Esophagus squamous epithelium (tissue), 5 donors: ENCODE measurements around the gene MORN5. TPM values are rescaled to one million over a fixed set of nuclear protein-coding genes. Genes with fewer than 3 reads are reported as not detected.
"Not testable (repeated sequence)": the region's sequence is repeated elsewhere in the genome, so short reads cannot be mapped to it uniquely, and the experiment has no call there.

Source experiments
- DNase-seq: peaks from one replicate; lab custom pipeline; 2025; lab: John Stamatoyannopoulos, UW
- H3K27ac ChIP-seq, 4 donors: fragments of 200-600 bp; sonication (generic); one replicate each; pipeline ENCODE4 v1.5.1; 2016 to 2019; ENCODE audit warnings: mild to moderate bottlenecking in 1 of 4
- H3K27me3 ChIP-seq, 4 donors: fragments of 200-600 bp; sonication (generic); 1 replicate in 3 of 4; 2 replicates in 1 of 4; pipeline versions ENCODE4 v1.5.1 to v1.6.0; 2017 to 2021; ENCODE audit warnings: antibody characterized with exemption in 1 of 4
- H3K36me3 ChIP-seq, 3 donors: fragments of 200-600 bp; sonication (generic); one replicate each; pipeline ENCODE4 v1.5.1; 2016 to 2019
- H3K4me1 ChIP-seq, 3 donors: fragments of 200-600 bp; sonication (generic); one replicate each; pipeline ENCODE4 v1.5.1; 2017 to 2019
- H3K4me3 ChIP-seq, 4 donors: fragments of 200-600 bp; sonication (generic); 1 replicate in 3 of 4; 2 replicates in 1 of 4; pipeline ENCODE4 v1.5.1; 2016 to 2019; ENCODE audit warnings: mild to moderate bottlenecking in 2 of 4, moderate library complexity in 1 of 4
- H3K9me3 ChIP-seq, 3 donors: fragments of 200-600 bp; sonication (generic); one replicate each; pipeline ENCODE4 v1.5.1; 2016 to 2019
- POLR2A ChIP-seq, 4 donors: fragments of 450-650 bp; IDR thresholded peaks; one replicate each; pipeline ENCODE4 v1.6.1; 2017; ENCODE audit warnings: antibody characterized with exemption in 4 of 4, mild to moderate bottlenecking in 4 of 4, moderate library complexity in 3 of 4
- WGBS, 2 donors: methylation state at CpG; one replicate each; pipeline ENCODE4 v1.1.5; 2018; 5-methylcytosine and 5-hydroxymethylcytosine counted together
- intact Hi-C: fragments of 100-400 bp; cut with DNase I; formaldehyde crosslinking; loops from one replicate; pipeline ENCODE4 v1.15.0; 2022
- total RNA-seq, 4 donors: library from RNA; depleted of rRNA; stranded (reverse); fragments of >200 nt; gene quantifications; one replicate each; pipeline ENCODE4 v1.1.0, GENCODE V29; 2016
- TF ChIP-seq, protein P1 (sequence below), 6 experiments: fragments of 450-650 bp in 4 of 6; fragments of 200-600 bp in 2 of 6; sonication (generic) in 2 of 6; IDR thresholded peaks; one replicate each; pipeline ENCODE4 v1.5.1; 2016 to 2019; ENCODE audit warnings: antibody characterized with exemption in 6 of 6, mild to moderate bottlenecking in 4 of 6, moderate library complexity in 4 of 6
- donor health status: DM: yes; HTN: yes; CAD: no.

The MORN5 gene
- total RNA-seq, 4 donors from 2014 or later: not detected

DNA sequence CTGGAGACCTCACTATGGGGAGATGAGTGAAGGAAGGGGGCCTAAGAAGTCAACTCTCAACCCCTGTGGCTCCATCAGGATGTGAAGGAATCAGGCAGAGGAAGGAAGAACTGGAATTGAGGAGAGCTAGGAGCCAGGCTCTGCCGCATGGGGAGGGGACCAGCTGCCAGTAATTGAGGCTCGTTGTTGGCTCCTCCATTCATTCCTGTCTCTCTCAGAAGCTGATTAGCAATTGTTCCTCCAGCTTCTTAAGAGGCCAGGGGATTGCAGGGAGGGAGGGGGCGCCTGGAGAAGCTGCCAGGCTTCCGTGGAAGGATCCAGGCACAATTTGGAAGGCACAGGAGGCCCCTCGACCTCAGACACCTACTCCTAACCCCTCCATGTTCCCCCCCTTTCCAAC lies 46.1 kb upstream of the MORN5 start:
- TF ChIP-seq, protein P1, sequence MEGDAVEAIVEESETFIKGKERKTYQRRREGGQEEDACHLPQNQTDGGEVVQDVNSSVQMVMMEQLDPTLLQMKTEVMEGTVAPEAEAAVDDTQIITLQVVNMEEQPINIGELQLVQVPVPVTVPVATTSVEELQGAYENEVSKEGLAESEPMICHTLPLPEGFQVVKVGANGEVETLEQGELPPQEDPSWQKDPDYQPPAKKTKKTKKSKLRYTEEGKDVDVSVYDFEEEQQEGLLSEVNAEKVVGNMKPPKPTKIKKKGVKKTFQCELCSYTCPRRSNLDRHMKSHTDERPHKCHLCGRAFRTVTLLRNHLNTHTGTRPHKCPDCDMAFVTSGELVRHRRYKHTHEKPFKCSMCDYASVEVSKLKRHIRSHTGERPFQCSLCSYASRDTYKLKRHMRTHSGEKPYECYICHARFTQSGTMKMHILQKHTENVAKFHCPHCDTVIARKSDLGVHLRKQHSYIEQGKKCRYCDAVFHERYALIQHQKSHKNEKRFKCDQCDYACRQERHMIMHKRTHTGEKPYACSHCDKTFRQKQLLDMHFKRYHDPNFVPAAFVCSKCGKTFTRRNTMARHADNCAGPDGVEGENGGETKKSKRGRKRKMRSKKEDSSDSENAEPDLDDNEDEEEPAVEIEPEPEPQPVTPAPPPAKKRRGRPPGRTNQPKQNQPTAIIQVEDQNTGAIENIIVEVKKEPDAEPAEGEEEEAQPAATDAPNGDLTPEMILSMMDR (IDR thresholded peaks at IDR 0.05): no peak
- no peak for TF ChIP-seq POLR2A (IDR thresholded peaks at IDR 0.05)
- intact Hi-C loops: no loop called here
- Histone ChIP-seq H3K4me1 (no peaks in the 10 kb centered on the region), H3K27ac (no peak overlapping the region), H3K9me3 (no peaks in the 10 kb centered on the region), H3K36me3 (no peaks in the 10 kb centered on the region), H3K27me3 (peaks cover 0 to 7% (median 0%) of the 10 kb centered on the region in 4 donors), H3K4me3 (no peak overlapping the region)
- WGBS, 2 donors: 23 to 28% methylated on average over 3 to 5 of the region's 5 CpGs
- DNase-seq: no peak

DNA sequence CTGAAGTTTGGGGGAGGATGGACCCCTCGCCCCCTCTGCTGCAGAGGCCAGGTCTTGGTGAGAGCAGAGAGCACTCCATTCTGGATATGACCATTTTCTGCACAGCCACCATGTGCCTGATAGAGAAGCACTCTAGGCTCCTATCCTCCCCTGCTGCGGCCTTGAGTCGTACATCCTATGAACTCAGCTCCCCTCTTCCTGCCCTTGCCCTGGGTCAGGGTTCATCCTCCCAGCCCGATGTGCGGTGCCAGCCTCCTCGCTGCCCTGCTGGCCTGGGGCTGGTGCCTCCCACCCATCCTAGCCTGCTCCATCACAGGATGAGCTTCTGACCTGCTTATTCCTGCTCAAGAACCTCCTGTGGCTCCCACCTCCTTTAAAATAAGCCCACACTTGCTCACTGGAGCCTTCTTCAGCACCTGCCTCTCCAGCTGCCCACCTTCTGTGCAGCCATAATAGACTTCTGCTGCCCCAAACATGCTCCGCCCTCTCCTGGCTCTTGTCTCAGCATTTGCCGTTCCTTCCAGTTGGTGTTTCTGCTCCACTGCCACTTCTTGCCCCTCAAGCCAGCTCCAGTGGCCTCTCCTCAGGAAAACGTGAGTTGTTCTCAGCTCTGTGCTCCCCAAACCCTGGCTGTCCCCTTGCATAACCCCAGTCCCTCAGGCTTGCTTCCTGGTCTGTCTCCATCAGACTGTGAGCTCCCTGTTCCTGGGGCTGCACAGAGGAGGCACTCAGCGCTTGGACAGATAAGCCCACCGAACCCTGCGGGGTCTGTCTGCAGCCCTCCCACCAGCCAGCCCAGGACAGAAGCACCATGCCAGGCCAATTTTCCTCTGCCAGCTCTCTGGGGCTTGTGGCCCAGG lies 44.3 kb upstream of the MORN5 start:
- H3K36me3 ChIP-seq: no peaks in the 10 kb centered on the region
- peaks cover 0 to 7% (median 0%) of the 10 kb centered on the region in 4 donors for H3K27me3 ChIP-seq
- 54 to 61% methylated on average over 6 to 8 of the region's 12 CpGs for WGBS, 2 donors
- no peak for DNase-seq
- no peak overlapping the region for H3K27ac ChIP-seq
- TF ChIP-seq, protein P1 (IDR thresholded peaks at IDR 0.05): no peak
- TF ChIP-seq POLR2A (IDR thresholded peaks at IDR 0.05): no peak
- H3K4me1 ChIP-seq: no peaks in the 10 kb centered on the region
- no peaks in the 10 kb centered on the region for H3K9me3 ChIP-seq
- H3K4me3 ChIP-seq: no peak overlapping the region
- intact Hi-C loops: no loop called here

DNA sequence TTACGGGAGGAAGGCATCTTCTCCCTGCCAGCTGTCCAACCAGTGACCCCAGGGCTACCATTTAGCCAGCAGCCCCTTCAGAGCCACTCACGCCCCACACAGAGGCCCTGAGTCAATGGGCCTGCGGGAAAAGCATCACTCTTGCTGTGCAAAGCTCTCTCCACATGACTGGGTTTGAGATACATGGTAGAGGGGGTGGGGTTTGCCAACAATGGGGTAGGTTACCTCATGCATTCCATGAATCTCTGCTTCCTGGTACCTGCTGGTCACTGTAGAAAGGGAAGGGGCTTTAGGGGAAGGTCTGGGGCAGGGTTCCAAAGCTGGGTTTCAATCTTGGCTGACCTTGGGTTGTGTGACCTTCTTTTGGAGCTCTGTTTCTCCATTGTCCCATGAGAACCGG lies 43.7 kb upstream of the MORN5 start:
- intact Hi-C loops: no loop called here
- TF ChIP-seq, protein P1 (IDR thresholded peaks at IDR 0.05): no peak
- no peak for TF ChIP-seq POLR2A (IDR thresholded peaks at IDR 0.05)
- Histone ChIP-seq H3K4me3 (no peak overlapping the region), H3K9me3 (no peaks in the 10 kb centered on the region), H3K4me1 (no peaks in the 10 kb centered on the region), H3K36me3 (no peaks in the 10 kb centered on the region), H3K27ac (no peak overlapping the region), H3K27me3 (peaks cover 0 to 7% (median 0%) of the 10 kb centered on the region in 4 donors)
- 66 to 80% methylated on average over 1 to 3 of the region's 4 CpGs for WGBS, 2 donors
- no peak for DNase-seq

DNA sequence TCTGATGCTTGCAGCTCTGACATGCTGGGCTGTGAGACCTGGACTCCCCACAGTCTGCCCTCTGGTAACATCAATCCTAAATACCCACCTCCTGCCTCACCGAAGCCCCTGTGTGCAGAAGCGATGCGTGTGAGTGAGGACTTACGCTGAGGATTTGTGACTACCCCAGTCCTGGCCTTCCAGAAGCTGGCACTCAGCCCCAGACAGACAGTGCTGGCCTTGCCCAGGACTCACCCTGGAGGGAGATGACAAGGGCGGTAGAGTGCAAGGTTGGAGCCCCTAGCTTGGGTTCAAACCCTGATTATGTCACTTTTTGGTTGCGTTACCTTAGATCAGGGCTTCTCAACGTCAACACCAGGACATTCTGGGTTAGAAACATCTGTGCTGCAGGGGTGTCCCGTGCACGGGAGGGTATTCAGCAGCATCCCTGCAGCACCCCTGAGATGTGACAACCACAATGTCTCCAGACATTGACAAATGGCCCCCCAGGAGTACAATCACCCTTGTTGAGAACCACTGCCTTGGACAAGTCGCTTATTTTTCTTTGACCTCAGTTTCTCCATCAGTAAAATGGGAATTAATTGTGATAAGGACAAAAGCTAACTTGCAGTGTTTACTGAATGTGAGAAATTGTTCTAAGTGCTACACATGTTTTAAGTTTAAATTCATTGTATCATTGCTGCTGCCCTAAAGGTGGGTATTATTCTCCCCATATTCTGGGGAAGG lies 43.1 kb upstream of the MORN5 start:
- TF ChIP-seq POLR2A (IDR thresholded peaks at IDR 0.05): no peak
- TF ChIP-seq, protein P1 (IDR thresholded peaks at IDR 0.05): no peak
- Histone ChIP-seq H3K4me3 (no peak overlapping the region), H3K4me1 (no peaks in the 10 kb centered on the region), H3K27me3 (peaks cover 0 to 7% (median 0%) of the 10 kb centered on the region in 4 donors), H3K9me3 (no peaks in the 10 kb centered on the region), H3K36me3 (no peaks in the 10 kb centered on the region), H3K27ac (no peak overlapping the region)
- WGBS, 2 donors: 84 to 85% methylated on average over 5 to 9 of the region's 10 CpGs
- no peak for DNase-seq
- intact Hi-C loops: no loop called here

DNA sequence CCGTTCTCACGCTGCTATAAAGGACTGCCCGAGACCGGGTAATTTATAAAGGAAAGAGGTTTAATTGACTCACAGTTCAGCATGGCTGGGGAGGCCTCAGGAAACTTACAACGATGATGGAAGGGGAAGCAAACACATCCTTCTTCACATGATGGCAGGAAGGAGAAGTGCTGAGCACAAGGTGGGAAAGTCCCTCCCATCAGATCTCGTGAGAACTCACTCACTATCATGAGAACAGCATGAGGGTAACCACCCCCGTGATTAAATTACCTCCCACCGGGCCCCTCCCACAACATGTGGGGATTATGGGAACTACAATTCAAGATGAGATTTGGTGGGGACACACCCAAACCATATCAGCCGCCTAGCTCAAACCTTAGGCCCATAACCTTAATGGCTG lies 42.5 kb upstream of the MORN5 start:
- H3K4me3 ChIP-seq, H3K4me1 ChIP-seq, DNase-seq, H3K36me3 ChIP-seq, H3K9me3 ChIP-seq, H3K27ac ChIP-seq, intact Hi-C loops, H3K27me3 ChIP-seq: not testable (repeated sequence)
- WGBS, 2 donors: 64 to 78% methylated on average over 8 to 9 of the region's 9 CpGs
